ENCODE results near the gene NMNAT2. TPM values are rescaled to one million over a fixed set of nuclear protein-coding genes. Genes with fewer than 3 reads are reported as not detected.

The NMNAT2 gene
- total and polyA plus RNA-seq, 2 of the 8 experiments (the other 6 are each of a cell fraction or from before 2014, with no cell fraction given), result 6.5 to 20.9 TPM

GRCh38 chr1:183200451-183200850 is 217.7 kb downstream of the NMNAT2 start:
- ChIA-PET POLR2A (ENCODE audit: partially characterized antibody) (interaction anchor here (0.5 to 0.6 kb wide), 3 partner anchors 9 to 19 kb away, joined by 3 to 4 read pairs (median 3); no protein-coding TSS in a partner anchor), CTCF (ENCODE audit: partially characterized antibody) (interaction anchor here (0.6 to 2.0 kb wide), 2 partner anchors 15 to 27 kb away, joined by 3 to 5 read pairs; partner anchors contain the start of gene LAMC2)
- Histone ChIP-seq H4K20me1 (replicated peaks in 1 of 2; ENCODE audit: control insufficient read depth in 1 of 2, insufficient read depth in 2 of 2, low read length in 2 of 2) (no peaks in the 10 kb centered on the region), H3K4me1 (replicated peaks in 1 of 4; ENCODE audit: control insufficient read depth in 3 of 4, insufficient read depth in 4 of 4, low read length in 3 of 4) (peaks cover 0 to 2% (median 0%) of the 10 kb centered on the region in 4 experiments; a peak in 1 of 7 replicates), H3K27me3 (replicated peaks in 1 of 4; ENCODE audit: control insufficient read depth in 3 of 4, extremely low read depth in 1 of 4, insufficient read depth in 3 of 4, low read length in 3 of 4) (no peaks in the 10 kb centered on the region), H3K79me2 (ENCODE audit: control insufficient read depth in 1 of 2, insufficient read depth in 2 of 2, low read length in 2 of 2) (no peaks in the 10 kb centered on the region), H3K36me3 (ENCODE audit: control insufficient read depth in 2 of 4, insufficient read depth in 4 of 4, low read length in 3 of 4) (no peaks in the 10 kb centered on the region), H3K4me3 (ENCODE audit: extremely low read depth in 1 of 4, insufficient read depth in 2 of 4, low read depth in 3 of 4, low read length in 4 of 4) (no peak overlapping the region), H4K5ac (ENCODE audit: insufficient read length, low read depth, low read length) (no peak overlapping the region), H4K91ac (replicated peaks; ENCODE audit: insufficient read length, low read length) (no peak overlapping the region), H2BK15ac (ENCODE audit: low read length) (no peak overlapping the region), H2AFZ (ENCODE audit: low read length) (no peak overlapping the region), H3K9me3 (ENCODE audit: insufficient read depth in 2 of 2, low read depth in 1 of 2, low read length in 1 of 2) (no peaks in the 10 kb centered on the region), H2BK20ac (ENCODE audit: low read length) (no peak overlapping the region), H2AK5ac (ENCODE audit: low read depth, low read length) (no peak overlapping the region), H2BK120ac (replicated peaks; ENCODE audit: low read depth, low read length) (no peak overlapping the region), H2BK12ac (ENCODE audit: low read depth, low read length) (no peak overlapping the region), H3K4me2 (ENCODE audit: insufficient read depth in 1 of 2, low read depth in 2 of 2, low read length in 2 of 2) (no peak overlapping the region), H3K79me1 (ENCODE audit: low read depth, low read length) (no peaks in the 10 kb centered on the region), H3K14ac (ENCODE audit: insufficient read length) (no peak overlapping the region), H3K9ac (replicated peaks in 1 of 4; ENCODE audit: extremely low read depth in 1 of 4, low read depth in 3 of 4, low read length in 3 of 4) (no peak overlapping the region), H2BK5ac (ENCODE audit: low read depth, low read length) (no peak overlapping the region), H4K8ac (ENCODE audit: extremely low read depth, insufficient read depth, low read length) (no peak overlapping the region), H3K56ac (replicated peaks; ENCODE audit: insufficient read length, low read depth, low read length) (no peak overlapping the region), H3K18ac (ENCODE audit: extremely low read depth, low read length) (no peak overlapping the region), H3K27ac (ENCODE audit: low read depth, low read length) (no peak overlapping the region), H3K23me2 (ENCODE audit: low read depth, low read length) (no peaks in the 10 kb centered on the region; the same call in 1 of the 2 replicates), H3K23ac (ENCODE audit: insufficient read length) (no peak overlapping the region), H3K4ac (replicated peaks; ENCODE audit: insufficient read length, low read depth, low read length) (no peak overlapping the region)
- 80% methylated on average over 9 of the region's 9 CpGs; no CpG with 5 or more reads in 1 of the 2 experiments for WGBS, 2 experiments (ENCODE audit: extremely low coverage in 1 of 2, insufficient coverage in 1 of 2, insufficient read length in 1 of 2, insufficient replicate concordance in 2 of 2, low coverage in 1 of 2, low lambda C conversion rate in 2 of 2, missing lambda C conversion rate in 1 of 2)
- DNase-seq (ENCODE audit: low read depth in 1 of 2, low spot score in 2 of 2) (no peak), FAIRE-seq (no peak)
- no peak for TF ChIP-seq BACH1 (IDR thresholded peaks at IDR 0.05; ENCODE audit: low read length)
- TF ChIP-seq TAF7 (optimal IDR thresholded peaks at IDR 0.05; ENCODE audit: borderline replicate concordance, low read depth, low read length), result no peak
- TF ChIP-seq TEAD4 (IDR thresholded peaks at IDR 0.05; ENCODE audit: low read depth, low read length), result no peak
- TF ChIP-seq SAP30 (IDR thresholded peaks at IDR 0.05; ENCODE audit: insufficient read depth, insufficient replicate concordance, low read length), result no peak
- no peak for TF ChIP-seq CTCF (IDR thresholded peaks at IDR 0.05; ENCODE audit: control extremely low read depth in 1 of 3, insufficient read depth in 1 of 3, low read depth in 1 of 3, low read length in 3 of 3)
- no peak for TF ChIP-seq CEBPB (IDR thresholded peaks at IDR 0.05; ENCODE audit: low read depth, low read length)
- TF ChIP-seq RAD21 (IDR thresholded peaks at IDR 0.05 in 1 of 2, conservative IDR thresholded peaks at IDR 0.05 in 1 of 2; ENCODE audit: low read depth in 2 of 2, low read length in 2 of 2), result no peak
- no peak for TF ChIP-seq CBX8 (IDR thresholded peaks at IDR 0.05; ENCODE audit: borderline replicate concordance, low read depth, low read length)
- no peak for TF ChIP-seq KDM1A (IDR thresholded peaks at IDR 0.05; ENCODE audit: borderline replicate concordance, low read length)
- TF ChIP-seq TAF1 (IDR thresholded peaks at IDR 0.05; ENCODE audit: low read depth, low read length), result no peak
- no peak for TF ChIP-seq SP1 (IDR thresholded peaks at IDR 0.05; ENCODE audit: low read depth, low read length)
- no peak for TF ChIP-seq BCL11A (IDR thresholded peaks at IDR 0.05; ENCODE audit: low read depth in 2 of 2, low read length in 2 of 2)
